SKM-1 treated with dmso at 0.1 percent for 144 hours (cell line): ENCODE data around the gene LSAMP.

Experiments used
- DNase-seq: peaks from one replicate; lab custom pipeline; 2025; ENCODE audit not compliant: unreplicated experiment; lab: John Stamatoyannopoulos, UW

The LSAMP gene

GRCh38 chr3:116432795-116433194, 12.5 kb downstream of the LSAMP start:
- no peak for DNase-seq

GRCh38 chr3:116429479-116430269, 15.6 kb downstream of the LSAMP start:
- DNase-seq, result no peak

DNA sequence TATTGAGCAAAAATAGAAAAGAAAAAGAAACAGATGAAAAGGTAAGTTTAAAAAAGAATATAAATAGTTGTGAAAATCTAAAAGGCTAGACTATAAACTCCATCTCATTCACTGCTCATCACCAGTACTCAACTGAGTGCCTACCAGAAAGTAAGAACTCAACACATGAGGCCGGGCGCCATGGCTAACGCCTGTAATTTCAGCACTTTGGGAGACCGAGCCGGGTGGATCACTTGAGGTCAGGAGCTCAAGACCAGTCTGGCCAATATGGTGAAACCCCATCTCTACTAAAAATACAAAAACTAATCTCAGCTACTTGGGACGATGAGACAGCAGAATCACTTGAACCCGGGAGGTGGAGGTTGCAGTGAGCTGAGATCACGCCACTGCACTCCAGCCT, 19.3 kb downstream of the LSAMP start:
- no peak for DNase-seq

- DNase-seq, result no peak
Observed at GRCh38 chr3:116425126-116425525, 20.2 kb downstream of the LSAMP start.

- no peak for DNase-seq
Observed at GRCh38 chr3:116423945-116424344, 21.3 kb downstream of the LSAMP start.

GRCh38 chr3:116423374-116423773, 21.9 kb downstream of the LSAMP start:
- DNase-seq, result no peak

DNA sequence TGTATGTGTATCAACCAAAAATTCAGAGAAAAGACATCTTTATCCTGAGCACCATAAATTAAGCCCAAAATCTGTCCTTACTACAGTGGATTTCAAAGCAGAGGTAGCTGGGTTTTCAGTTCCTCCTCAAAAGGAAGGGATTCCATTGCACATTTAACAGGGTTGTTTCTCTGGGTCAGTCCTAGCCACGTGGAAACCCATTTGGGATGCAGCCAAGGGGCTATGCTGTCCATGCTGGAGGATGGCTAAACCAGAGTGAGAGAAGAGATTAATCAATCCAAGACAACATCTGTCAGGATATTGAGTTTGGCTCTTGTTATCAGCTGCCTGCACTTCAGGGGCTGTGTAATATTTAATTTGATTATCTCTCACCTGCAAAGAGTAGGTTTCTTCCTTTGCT, 28.1 kb downstream of the LSAMP start:
- no peak for DNase-seq

DNA sequence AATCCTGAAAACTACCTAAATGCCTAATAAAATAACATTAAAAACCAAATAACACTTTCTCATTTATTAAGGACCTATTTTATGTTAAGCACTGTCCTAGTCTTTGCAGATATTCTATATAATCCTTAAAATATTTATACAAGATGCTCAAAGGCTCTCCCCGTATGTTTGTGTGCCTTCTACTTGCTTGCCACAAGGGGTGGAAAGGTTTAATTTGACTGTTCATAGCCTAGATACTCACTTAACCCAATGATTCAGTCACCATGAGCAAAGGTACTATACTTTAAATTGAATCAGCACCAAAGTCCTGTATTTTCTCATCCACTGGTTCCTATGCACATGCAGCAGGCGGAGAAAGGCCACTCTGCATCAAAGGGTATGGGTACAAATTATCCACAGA, 32.0 kb downstream of the LSAMP start:
- no peak for DNase-seq

DNA sequence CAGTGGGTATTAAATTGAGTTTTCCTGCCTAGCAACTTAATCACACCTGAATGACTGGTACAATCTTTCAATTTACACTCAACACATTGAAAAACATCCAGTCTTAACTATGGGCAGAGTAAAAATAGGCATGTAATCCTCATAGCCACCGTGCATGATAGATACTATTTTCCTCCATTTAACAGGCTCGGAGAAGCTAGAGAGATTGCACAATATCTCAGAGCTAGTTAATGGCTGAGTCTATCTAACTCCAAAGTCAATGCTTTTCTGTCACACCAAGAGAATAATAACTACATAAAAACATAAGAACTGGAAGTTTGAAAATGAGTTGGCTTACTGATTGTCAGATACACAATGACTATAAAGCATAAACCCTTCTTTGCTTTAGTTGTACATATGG, 36.8 kb downstream of the LSAMP start:
- DNase-seq, result no peak

- no peak for DNase-seq
Observed at GRCh38 chr3:116405231-116405630, 40.1 kb downstream of the LSAMP start.

DNA sequence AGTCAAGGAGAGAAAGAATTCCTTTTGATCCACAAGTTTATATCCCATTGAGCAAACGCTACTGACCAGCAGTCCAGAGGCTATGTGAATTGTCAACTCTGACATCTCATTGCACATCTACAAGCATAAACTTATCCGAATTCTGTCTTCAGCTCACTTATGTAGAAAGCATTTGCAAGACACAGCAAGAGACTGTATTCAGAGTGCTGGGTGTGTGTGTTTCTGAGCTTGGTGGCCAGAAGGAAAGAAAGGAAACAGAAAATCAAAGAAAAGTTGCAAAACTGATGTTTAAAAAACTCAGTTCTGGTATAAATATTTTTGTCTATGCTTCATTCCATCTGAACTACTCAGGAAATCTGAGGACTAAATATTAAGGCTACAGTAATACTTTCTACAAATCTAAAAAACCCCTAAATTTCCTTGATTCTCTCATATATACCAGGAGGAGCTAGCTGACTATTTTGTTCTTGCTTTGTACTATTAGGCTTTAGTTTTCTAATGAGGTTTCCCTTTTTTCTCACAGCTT, 45.5 kb downstream of the LSAMP start:
- DNase-seq, result no peak

DNA sequence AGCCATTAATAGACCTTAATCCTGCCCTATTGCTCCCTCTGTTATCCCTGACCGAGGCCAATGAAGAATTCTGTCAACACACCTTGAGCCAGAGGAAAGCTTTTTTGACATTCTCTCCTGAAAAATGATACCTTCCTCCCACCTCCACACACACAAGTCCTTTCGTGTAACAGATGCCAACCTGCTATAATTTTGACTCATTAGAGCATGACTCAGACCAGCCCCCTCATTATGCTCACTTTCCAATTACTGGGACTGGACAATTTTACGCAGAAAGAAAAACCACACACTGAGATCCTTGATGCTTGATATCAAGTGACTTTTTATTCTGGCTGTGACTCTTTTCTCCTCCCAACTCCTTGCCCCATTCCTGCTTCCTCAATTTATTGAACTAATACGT, 50.9 kb downstream of the LSAMP start:
- DNase-seq, result no peak

DNA sequence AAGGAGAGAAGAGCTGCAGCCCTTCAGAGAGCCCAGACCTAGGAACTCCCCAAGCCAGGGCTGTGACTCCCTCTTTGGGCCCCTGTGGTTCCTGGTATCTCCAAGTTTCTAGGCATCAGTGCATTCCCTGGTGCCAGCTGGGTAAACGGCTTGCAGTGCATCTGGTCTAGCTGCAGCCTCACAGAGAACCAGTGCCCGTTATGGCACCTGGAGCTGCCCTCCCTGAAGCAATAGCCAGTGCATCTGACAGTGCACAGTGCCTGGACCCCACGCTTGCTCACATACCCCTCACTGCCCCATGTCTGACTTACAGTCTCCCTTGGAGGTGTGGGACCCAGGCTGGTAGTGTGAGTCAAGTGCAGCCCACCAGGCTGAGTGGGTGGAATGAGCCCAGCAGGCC, 52.1 kb downstream of the LSAMP start:
- no peak for DNase-seq

GRCh38 chr3:116392291-116392690, 53.0 kb downstream of the LSAMP start:
- DNase-seq, result no peak

DNA sequence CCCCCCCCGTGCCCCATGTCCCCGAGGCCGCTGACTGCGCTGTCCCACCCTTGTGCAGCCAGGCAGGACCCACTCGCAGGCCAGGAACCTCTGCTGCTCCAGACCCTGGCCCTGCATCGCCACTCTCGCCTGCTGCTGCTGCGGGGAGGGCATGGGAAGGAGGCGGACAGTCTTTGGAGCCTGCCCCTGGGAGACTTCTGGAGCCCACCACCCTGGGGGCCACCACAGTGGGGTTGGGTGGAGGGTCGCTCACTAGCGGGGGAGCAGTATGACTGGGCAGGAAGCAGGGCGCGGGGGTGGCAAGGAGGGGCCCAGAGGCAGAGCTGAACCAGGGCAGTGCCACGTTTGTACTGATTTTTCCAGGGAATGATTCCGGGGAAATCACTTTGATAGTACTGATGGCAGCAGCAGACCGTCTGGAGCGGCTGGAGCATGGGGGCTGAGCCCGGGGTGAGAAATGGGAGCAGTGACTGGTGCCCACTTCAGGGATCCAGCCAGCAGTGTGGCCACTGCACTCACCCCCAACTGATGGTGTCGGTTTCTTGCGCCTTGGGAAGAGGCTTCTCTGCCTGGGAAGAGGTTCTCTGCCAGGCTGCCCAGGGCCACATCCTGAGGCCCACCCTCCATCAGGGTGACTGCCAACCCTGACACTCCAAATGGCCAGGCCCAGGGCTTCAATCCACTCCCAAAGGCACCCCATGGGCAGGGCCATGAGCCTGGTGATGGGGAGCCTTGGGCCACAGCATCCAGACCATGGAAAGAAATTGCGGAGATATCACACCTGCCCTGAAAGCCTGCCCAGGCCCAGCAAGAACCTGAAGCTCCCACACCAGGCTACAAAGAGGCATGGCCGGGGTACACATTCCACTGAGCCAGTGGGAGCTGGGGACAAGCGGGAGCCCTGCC, 53.7 kb downstream of the LSAMP start:
- no peak for DNase-seq

- DNase-seq, result no peak
Observed at GRCh38 chr3:116390318-116390717, 55.0 kb downstream of the LSAMP start.

- no peak for DNase-seq
Observed at GRCh38 chr3:116388867-116389385, 56.4 kb downstream of the LSAMP start.

DNA sequence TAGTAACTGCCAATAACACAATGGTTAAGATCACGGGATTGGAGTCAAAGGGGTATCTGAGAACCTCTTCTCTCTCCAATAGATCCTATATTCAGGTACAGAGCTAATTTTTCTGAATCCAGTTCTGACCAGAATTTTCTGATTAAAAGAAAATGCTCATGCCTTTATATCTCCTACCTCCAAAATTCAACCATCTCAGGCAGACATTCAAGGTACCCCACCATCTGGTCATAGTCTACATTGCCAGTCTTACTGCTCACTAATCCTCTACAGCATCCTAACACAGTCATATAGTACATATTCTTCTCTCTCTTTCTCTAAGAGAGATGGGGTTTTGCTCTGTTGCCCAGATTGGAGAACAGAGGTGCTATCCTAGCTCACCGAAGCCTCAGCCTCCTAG, 59.1 kb downstream of the LSAMP start:
- DNase-seq, result no peak

DNA sequence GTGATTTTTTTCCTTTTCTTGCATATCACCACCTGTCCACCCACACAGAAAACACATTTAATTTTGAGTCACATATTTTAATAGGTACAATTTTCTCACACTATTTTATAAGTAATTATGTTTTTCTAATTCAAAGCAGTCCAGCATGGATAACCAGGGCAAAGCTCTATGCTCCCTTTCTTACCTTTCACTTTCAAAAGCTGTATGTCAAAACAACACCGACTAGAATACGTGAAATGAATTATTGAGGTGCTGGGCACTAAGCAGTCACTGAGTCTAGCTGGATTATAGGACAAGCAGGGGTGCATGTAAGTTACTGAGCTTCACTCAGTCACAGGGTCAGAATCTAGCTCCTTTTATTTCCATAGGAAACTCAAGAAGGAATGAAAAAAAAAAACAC, 60.6 kb downstream of the LSAMP start:
- DNase-seq, result no peak

DNA sequence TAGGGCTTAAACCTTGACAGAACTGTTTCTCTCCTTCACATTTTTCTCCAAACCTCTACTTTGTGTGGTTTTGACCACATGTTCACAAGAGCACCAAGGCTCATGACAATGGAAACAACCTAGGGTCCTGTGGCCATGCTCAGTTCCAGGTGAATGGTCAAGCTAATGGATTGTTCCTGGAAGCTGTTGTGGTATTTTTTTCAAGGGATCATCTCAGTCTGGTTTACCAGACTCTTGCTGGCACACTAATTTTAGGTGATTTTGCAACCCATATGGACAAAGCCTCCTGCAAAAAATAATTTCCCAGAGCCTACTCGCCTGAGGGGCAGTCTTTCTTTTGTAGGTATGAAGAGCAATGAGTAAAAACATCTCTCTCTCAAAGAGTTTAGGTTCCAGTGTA, 67.2 kb downstream of the LSAMP start:
- DNase-seq, result no peak

DNA sequence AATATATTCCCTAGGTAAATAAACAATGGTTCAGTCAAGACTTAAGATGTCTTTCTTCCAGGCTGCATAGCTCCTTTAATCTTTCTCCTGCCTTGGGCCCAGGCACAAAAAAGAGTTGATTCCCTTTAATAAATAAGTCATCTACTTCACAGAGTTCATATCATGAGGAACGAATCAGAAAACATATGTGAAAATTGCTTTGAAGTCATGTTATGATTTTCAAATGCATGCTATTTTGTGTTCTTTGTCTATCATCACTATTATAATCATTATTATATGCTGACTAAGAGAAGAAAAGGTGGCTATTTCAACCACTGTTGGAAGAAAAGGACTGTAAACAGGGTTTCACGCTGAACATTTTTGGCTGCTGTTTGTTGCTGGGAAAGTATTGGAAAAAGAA, 70.4 kb downstream of the LSAMP start:
- DNase-seq, result no peak
